GM12874 (cell line): ENCODE measurements around the gene KCNJ12.

ENCODE experiments used
- TF ChIP-seq, protein P1 (sequence below): IDR thresholded peaks from 2 replicates; pipeline ENCODE4 v1.5.1; 2011; ENCODE audit warnings: low read depth, mild to moderate bottlenecking, control low read depth, low read length, moderate library complexity; ENCODE audit not compliant: insufficient read depth

KCNJ12 gene

DNA sequence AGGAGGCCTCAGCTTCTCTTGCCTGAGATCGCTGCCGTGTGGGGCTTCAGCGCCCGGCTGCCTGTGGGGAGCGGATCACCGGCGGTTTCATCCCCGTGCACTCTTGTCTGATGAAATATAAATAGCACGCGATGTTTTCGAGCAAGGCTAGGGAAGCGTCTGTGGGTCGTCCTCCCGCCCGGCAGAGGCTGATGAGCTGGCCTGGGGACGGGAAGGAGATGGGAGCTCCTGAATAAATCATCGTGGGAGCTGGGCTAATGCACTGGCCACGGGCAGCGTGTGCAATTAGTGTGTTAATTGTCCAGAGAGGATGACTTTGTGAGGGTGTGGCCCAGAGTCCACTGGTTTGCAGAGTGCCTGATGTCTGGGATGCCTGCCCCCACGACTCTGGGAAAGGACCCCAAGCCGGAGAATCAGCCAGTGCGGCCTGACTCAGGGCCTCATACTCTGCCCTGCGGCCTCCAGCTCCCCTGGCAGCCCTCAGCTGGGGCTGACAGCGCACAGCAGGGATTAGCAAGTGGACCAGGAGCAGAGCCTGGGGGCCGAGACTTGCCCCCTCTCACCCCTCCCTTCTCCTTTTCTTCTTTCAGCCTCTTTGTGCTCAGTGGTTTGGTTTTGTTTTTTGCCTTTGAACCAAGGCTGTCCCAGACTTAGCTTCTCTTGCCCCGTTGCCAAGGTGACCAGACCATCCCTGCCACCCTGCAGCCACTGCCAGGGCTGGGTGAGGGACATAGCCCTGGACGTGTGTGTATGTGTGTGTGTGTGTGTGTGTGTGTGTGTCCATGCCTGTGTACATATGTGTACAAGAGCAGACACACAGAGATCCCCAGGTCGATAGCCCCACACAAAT, 21.4 kb downstream of the KCNJ12 start:
- TF ChIP-seq, protein P1, sequence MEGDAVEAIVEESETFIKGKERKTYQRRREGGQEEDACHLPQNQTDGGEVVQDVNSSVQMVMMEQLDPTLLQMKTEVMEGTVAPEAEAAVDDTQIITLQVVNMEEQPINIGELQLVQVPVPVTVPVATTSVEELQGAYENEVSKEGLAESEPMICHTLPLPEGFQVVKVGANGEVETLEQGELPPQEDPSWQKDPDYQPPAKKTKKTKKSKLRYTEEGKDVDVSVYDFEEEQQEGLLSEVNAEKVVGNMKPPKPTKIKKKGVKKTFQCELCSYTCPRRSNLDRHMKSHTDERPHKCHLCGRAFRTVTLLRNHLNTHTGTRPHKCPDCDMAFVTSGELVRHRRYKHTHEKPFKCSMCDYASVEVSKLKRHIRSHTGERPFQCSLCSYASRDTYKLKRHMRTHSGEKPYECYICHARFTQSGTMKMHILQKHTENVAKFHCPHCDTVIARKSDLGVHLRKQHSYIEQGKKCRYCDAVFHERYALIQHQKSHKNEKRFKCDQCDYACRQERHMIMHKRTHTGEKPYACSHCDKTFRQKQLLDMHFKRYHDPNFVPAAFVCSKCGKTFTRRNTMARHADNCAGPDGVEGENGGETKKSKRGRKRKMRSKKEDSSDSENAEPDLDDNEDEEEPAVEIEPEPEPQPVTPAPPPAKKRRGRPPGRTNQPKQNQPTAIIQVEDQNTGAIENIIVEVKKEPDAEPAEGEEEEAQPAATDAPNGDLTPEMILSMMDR, result no peak

DNA sequence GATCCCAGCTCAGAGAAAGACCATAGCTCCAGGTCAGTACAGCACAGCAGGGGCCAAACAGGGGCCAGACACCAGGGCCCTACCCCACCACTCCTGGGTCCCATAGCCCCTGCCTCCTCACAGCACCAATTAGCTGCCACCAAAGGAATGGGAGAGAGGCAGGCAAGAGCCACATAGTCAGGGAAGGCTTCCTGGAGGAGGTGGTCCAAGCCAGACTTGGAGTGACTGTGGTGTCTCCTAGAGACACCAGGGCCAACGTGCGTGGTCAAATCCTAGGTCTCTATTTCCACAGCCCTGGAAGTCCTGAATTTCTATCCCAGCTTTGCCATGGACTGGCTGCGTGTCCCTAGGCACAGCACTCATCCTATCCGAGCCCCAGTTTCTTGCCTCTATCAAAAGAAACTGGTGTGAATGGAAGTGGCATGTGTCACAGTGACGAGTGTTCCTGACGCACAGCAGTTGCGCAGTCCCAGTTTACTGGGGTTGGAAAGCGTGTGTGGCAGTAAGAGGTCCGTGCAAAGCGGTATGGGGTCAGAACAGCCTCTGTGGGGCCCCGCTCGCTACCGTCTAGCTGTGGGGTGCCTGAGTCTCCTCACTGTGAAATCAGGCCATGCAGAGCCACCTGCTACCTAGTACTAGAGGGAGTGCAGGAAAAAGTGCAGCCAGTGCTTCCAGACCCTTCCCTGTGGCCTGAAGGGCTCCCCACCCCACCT, 23.5 kb downstream of the KCNJ12 start:
- TF ChIP-seq, protein P1, result no peak

DNA sequence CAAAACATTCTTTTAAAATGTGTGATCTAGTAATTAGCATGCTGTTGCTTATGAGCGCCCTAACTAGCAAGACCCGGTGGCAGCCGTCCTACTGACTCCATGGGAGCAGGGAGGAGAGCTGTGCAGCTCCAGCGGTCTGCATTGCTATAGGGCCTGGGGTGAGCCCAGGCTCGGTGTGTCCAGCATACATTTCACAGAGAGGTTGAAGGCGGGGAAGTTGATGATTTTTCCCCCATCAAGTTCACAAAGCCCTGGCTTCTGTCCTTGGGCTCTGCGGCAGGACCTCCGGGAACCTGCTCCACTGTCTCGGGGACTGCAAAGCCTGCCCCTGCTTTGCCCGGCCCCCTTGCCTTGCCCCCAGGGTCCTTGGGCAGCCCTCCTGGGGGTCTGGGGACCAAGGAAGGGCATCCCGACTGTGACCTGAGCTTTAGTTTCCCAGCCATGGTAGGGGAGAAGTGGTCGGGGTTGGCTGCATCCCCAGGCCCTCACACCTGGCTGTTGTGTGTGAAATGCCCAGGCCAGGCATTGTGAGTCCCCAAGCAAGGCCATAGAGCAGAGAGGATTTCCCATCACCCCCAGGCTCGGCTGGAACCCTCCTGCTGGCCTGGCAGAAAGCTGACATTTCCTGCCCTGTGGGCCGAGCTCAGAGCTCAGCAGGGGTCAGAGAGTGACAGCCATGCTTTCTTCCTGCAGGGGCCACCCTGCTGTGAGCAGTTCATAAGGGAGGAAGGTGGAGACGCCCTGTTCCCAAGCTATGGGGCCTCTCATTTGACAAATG, 24.8 kb downstream of the KCNJ12 start:
- TF ChIP-seq, protein P1, result no peak

DNA sequence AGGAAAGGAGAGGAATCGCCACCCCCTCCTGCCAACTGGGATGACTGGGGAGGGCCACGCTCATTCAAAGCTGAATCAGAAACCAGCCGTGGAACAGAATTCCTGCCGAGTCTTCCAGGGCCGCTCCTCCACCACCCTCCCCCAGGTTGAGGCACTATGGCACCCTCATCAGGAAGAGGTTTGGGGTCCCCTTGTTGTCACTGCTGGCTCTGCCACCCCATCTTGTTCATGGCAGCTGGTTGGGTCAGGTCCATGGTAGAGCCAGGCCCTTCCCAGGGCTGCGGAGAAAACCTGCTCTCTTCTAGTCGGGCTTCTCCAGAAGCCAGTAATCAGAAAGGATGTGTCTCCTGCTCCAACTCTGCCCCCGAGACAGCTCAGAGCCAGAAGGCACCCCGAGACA, 41.8 kb downstream of the KCNJ12 start:
- TF ChIP-seq, protein P1, result no peak

DNA sequence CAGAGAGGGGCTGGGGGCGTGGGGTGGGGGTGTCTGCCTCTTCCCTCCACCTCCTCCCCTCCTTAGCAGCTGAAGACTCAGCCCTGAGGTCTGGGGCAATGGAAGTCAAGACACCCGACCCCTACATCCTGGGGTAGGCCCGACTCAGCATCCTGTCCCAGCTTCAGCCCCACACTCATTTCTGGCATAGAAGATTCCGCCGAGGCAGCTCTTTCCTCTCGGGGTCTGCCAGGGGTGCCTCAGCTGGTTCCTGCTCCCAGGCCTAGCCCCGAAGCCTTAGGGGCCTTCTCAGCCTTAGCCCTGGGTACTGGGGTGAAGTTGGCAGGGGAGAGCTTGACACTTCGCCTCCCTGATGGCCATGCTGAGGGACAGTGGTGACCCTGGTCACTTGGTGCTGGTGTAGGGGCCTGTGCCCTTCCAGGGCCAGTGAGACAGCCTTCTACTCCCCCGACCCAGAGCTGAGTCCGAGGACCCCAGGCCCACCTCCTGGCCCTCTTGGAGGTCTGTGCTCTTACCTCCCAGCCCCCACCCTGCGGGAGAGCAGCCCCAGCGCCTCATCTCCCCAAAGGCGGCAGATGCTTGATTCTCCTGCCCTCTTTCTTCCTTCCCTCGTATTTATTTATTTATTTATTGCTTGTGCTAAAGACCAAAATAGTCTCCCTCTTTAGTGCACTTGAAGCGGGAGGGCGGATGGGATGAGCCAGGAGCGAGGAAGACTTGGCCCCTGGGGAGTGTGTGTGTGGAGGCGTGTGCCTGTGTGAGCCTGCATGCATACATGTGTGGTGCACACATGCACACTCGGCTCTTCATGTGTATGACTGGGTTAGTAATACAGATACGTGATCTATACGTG, 42.5 kb downstream of the KCNJ12 start:
- TF ChIP-seq, protein P1, result no peak

DNA sequence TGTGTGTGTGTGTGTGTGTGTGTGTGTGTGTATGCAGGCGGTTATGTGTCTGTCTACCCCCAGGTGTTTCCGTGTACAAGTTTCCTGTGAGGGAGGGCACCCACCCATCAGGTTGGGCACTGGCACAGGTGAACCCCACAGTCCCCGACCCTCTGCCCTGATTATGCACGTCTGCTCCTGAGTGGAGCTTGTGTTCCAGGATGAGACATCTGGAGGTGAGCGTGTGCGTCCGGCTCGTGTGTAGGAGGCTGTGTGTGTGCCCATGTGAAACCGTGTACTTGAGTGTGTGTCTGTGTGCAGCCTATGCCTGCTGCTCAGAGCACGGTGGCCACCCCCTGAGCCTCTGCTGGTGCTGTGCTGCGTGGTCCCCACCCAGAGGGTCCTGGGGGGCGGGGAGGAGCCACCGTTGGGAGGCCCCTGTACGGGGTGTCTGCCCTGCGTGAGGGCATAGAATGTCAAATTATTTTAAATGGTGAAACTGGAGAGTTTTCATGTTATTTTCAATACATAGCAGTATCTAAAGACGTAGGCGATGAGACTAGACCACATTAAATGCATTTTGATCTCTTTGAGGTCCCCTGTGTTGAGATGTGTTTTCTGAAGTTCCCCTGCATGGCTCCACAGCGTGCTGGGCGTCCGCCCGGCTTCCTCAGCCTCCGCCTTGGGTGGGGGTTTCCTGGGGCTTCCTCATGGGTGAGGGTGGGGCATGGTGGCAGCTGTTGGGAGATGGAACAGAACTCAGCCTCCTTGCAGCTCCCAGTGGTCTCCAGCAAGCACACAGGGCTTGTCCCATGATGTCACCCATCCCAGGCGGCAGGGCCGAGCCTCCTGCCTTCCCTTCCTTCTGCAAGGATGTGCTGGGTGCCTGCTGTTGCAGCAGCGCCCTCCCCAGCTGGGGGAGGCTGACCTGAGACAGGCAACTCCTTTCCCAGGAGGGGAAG, 43.4 kb downstream of the KCNJ12 start:
- TF ChIP-seq, protein P1, result no peak
